Measurements from ENCODE around the gene CHD5. TPM values are rescaled to one million over a fixed set of nuclear protein-coding genes. Genes with fewer than 3 reads are reported as not detected.

Gene CHD5
- total RNA-seq, 1 experiment from 2014 or later: 1.6 TPM

DNA sequence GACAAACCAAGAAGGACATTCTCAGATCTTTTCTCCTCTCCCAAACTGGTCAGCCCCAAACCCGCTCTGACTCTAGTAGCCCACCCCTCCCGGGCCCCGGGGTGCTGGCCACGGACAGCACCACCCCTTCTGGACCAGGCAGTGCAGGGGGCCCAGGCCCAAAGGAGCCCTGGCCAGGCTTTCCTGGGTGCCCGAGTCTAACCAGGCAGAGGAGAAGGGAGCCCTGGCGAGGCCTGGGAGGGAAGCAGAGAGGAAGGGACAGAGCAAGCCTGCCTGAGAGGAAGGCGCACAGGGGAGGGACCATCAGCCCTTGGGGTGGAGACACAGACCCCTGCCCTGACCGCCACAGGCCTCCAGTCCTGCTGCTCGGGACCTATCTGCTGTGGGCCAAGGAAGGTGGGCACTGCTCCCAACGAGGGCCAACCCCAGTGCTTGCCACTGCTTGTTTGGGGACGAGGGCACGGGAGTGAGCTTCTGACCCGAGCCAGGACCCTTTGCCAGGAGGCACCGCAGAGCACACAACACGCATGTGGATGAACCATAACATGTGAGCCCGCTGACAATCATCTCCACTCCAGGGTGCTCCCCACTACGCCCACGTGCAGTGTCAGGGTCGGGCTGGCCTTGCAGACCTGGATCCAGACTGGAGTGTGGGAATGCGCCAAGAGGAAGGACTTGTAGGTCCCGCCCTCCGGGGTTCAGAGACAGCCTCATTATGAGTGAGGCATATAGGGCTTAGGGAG is 76.8 kb downstream of the CHD5 start:
- Histone ChIP-seq H3K18ac (ENCODE audit: insufficient read length, low read depth, low read length) (no peak overlapping the region), H4K91ac (ENCODE audit: insufficient read length, low read depth, low read length) (no peak overlapping the region), H2BK15ac (ENCODE audit: low read depth, low read length) (no peak overlapping the region), H2BK120ac (ENCODE audit: low read depth, low read length, poor library complexity, severe bottlenecking) (no peak overlapping the region), H4K5ac (ENCODE audit: insufficient read length, low read depth, low read length) (no peak overlapping the region), H2BK20ac (ENCODE audit: low read depth, low read length, poor library complexity, severe bottlenecking) (no peak overlapping the region), H2BK5ac (ENCODE audit: insufficient read length, low read length) (no peak overlapping the region), H3K79me1 (ENCODE audit: insufficient read depth, low read depth, low read length, poor library complexity, severe bottlenecking) (no peaks in the 10 kb centered on the region), H4K8ac (replicated peaks; ENCODE audit: insufficient read length, low read depth, low read length) (no peak overlapping the region), H3K4me1 (ENCODE audit: insufficient read depth, low read length) (no peaks in the 10 kb centered on the region), H3K9ac (ENCODE audit: extremely low read depth, insufficient read length, low read length) (no peak overlapping the region), H3K14ac (ENCODE audit: insufficient read depth, low read length) (no peak overlapping the region), H3K56ac (ENCODE audit: insufficient read length, low read depth, low read length) (no peak overlapping the region), H3K9me3 (ENCODE audit: control insufficient read depth, low read depth, low read length) (no peaks in the 10 kb centered on the region), H4K20me1 (ENCODE audit: control insufficient read depth, insufficient read depth, insufficient read length) (peaks cover 3% of the 10 kb centered on the region), H3T11ph (ENCODE audit: low read length) (no peak overlapping the region), H3K27me3 (ENCODE audit: insufficient read depth, low read length) (no peaks in the 10 kb centered on the region), H3K23ac (ENCODE audit: insufficient read length, low read depth, low read length) (no peak overlapping the region), H2AFZ (ENCODE audit: low read length) (no peak overlapping the region), H2AK5ac (ENCODE audit: insufficient read length, low read length) (no peak overlapping the region), H2BK12ac (ENCODE audit: insufficient read length, low read depth, low read length) (no peak overlapping the region), H3K4ac (ENCODE audit: low read depth, low read length) (no peak overlapping the region), H3K23me2 (ENCODE audit: insufficient read length, low read depth, low read length, poor library complexity, severe bottlenecking) (no peaks in the 10 kb centered on the region), H3K27ac (ENCODE audit: insufficient read length, low read depth, low read length) (no peak overlapping the region), H3K79me2 (ENCODE audit: insufficient read depth, low read length) (no peaks in the 10 kb centered on the region), H3K4me2 (ENCODE audit: insufficient read depth, insufficient read length, low read length) (no peak overlapping the region)
- H3K4me1 Mint-ChIP-seq: peaks cover 0 to 4% of the 10 kb centered on the region in 2 experiments; a peak in 2 of 4 replicates
- TF ChIP-seq, protein P1, sequence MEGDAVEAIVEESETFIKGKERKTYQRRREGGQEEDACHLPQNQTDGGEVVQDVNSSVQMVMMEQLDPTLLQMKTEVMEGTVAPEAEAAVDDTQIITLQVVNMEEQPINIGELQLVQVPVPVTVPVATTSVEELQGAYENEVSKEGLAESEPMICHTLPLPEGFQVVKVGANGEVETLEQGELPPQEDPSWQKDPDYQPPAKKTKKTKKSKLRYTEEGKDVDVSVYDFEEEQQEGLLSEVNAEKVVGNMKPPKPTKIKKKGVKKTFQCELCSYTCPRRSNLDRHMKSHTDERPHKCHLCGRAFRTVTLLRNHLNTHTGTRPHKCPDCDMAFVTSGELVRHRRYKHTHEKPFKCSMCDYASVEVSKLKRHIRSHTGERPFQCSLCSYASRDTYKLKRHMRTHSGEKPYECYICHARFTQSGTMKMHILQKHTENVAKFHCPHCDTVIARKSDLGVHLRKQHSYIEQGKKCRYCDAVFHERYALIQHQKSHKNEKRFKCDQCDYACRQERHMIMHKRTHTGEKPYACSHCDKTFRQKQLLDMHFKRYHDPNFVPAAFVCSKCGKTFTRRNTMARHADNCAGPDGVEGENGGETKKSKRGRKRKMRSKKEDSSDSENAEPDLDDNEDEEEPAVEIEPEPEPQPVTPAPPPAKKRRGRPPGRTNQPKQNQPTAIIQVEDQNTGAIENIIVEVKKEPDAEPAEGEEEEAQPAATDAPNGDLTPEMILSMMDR (conservative IDR thresholded peaks at IDR 0.05): no peak
- no peak overlapping the region for H3K27ac Mint-ChIP-seq
- peaks cover 3 to 6% of the 10 kb centered on the region in 2 experiments; a peak in 4 of 5 replicates for H3K9me3 Mint-ChIP-seq
- H3K36me3 Mint-ChIP-seq (ENCODE audit: insufficient read depth in 1 of 3, low read depth in 3 of 3): no peaks in the 10 kb centered on the region; a peak in 1 of 7 replicates
- no peak for DNase-seq
- H3K27me3 Mint-ChIP-seq (ENCODE audit: low read depth): no peaks in the 10 kb centered on the region; the same call in 1 of the 2 replicates
- no peak overlapping the region for H3K4me3 Mint-ChIP-seq
- no CpG with 5 or more reads among the region's 22 CpGs for WGBS (ENCODE audit: extremely low coverage, insufficient read length, low lambda C conversion rate)
